CD1c-positive myeloid dendritic cell (primary cell): ENCODE results near the gene SCUBE2.

ENCODE experiments used
- DNase-seq: peaks from one replicate; pipeline ENCODE4 v3.0.0-alpha.2; 2016; ENCODE audit errors: extremely low spot score

SCUBE2 gene

DNA sequence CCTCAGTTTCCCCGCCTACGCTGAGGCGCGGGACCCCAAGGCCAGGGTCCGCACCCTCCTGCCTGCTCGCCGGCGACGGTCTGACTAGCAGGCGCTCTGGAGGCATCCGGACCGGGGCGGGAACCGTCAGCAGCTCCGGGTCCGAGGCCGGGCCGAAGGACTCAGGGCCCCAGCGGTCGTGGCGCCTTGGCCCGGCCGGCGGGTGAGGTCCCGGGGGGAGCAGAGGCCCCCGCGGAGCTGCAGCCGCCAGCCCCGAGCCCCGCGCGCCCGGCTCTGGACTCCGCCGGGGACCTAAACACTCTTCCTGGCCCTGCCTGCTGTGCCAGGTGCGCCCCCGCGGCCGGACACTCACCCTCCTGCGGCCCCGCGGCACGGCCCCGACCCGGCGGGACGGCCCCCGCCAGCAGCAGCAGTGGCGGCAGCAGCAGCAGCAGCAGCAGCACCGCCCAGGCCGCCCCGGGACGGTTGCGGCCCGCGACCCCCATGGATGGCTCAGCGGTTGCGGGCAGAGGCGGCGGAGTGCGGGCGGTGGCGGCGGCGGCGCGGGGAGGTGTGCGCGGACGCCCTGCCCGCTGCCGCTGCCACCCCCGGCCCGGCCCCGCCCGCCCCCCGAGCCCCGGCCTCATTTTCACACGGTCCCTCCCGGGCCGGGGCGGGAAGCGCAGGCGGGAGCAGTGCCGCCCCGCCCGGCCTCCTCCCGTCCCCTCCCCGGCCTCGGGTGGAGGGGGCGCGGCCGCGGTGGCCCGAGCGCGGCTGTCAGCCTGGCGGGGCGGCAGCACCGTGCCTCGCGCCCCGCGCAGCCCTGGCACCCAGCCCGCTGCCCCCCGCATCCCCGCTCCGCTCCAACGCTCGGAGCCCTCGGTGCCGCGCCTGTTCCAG lies at the start of gene SCUBE2:
TSS of gene SCUBE2 (minus strand) at position 556 of the 879 bp plus-strand sequence. CDS start at position 485, 71 bp downstream.
- DNase-seq = peak; percentile 4

DNA sequence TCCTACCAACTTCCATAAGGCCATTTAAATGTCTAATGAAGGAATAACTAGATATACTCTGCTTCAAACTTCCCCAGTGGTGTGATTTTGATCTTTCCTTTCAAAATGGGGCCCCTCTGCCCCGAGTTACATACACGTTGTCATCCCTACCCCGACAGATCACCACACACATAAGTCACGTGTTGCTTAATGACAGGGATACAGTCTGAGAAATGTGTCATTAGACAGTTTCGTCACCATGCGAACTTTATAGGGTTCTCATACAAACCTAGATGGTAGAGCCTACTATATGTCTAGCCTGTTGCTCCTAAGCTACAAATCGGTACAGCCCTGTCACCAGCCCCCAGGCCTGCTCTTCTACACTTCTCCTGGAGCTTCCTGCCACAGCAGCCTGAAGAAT lies 49.8 kb upstream of the SCUBE2 start:
- no peak for DNase-seq

DNA sequence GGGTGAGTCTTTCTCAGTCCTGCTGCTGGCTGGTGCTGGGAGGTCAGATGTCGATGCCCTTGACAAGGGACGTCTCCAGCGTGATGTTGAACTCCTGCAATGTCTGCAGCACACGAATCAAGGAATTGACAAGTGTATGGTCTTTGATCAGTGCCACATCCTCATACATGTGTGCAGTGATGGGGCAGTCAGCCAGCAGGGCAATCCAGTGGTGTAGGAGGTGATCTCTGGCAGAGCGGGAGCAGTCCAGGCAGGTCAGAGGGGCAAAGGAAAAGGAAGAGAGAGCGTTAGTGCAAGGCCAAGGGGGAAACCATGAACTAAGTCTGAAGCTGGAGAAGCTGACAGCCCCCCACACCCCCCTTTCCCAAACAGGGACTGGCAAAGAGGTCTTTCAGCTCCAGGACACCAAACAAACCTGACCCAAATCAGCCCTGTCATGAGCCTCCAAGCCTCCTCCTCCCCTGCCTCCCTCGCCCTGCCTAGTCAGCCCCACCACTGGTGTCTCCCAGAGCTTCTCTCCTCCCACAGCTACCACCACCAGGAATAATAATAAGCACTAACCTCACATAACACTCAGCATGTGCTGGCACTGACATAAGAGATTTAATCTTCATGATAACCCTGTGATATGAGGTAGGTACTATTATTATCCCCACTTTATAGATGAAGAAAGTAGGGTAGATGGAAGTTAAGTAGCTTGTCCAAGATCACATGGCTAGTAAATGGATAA lies 48.4 kb upstream of the SCUBE2 start:
- no peak for DNase-seq

- peak; percentile 8 for DNase-seq
These were observed 47.5 kb upstream of the SCUBE2 start for GRCh38 chr11:9138612-9139579.

DNA sequence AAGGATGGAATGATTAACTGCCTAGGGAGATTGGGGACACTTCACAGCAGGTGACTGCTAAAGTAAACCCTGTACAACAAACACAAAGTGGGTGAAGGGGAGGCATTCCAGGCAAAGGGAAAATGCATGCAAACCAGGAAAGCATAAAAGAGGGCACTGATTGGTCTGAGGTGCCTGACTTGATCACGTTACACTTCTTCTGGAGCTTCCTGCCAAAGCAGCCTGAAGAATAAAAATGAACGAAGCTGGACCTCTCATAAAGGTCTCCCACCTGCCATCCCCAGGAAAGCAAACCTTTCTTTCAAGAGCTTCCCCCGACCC lies 46.7 kb upstream of the SCUBE2 start:
- DNase-seq = no peak

DNA sequence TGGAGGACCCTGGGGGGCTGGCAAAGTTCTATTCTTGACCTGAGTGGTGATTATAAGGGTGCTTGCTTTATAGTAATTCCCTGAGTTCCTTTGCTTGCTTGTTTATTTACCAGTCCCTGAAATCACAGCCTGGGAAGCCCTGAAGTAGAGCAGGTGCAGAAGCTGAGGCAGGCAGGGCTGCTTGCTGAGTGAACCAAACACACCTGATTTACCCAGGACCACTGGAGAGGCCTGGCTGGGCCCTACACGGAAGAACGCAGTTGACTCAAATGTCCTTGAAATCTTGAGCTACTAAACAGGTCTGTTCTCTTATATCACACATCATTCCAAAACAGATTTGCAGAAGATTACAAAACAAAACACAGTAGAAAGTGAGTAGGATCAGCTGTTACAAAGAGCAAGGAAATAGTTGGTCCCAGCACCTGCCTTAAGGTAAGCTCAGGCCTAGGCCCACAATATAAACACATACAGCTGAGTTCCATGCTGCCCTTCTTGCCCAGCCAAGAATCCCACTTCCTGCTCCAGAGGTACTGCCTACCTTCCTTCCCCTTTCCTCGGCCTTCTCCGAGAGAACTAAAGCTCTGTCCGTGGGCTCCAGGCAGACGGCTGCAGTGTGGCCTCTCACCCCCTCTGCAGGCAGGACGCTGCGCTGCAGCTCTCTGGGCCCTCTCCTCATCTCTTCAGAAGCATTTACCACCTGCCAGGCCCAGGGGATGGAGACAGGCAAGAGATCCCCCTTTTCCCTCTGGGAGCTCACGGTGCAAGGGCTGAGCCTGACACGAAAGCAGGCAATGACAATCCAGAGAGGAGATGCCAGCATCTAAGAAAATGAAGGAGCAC lies 46.1 kb upstream of the SCUBE2 start:
- peak; percentile 83 for DNase-seq

DNA sequence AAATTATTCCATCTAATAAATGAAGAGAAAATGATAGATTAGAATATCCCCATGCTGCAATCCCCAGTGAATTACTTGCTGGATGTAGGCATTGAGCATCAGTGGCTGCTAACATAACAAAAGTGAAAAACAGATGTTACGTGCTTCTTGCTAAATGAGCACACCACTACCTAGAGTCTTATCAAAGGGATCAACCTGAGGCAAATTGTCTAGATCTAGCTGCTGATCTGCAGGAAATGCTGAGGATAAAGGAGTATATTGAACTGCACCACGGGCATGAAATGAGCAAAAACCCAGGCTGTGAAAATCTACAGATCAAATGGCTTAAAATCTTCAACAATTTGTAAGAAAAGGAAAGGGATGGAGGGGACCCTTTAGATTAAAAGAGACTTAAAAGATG lies 45.3 kb upstream of the SCUBE2 start:
- DNase-seq = no peak

GRCh38 chr11:9133956-9134355 lies 42.6 kb upstream of the SCUBE2 start:
- DNase-seq = no peak

- no peak for DNase-seq
These were observed 40.9 kb upstream of the SCUBE2 start for GRCh38 chr11:9132203-9132878.

GRCh38 chr11:9130297-9130696 lies 38.9 kb upstream of the SCUBE2 start:
- DNase-seq = peak; percentile 59

GRCh38 chr11:9126636-9127035 lies 35.2 kb upstream of the SCUBE2 start:
- peak; percentile 38 for DNase-seq

DNA sequence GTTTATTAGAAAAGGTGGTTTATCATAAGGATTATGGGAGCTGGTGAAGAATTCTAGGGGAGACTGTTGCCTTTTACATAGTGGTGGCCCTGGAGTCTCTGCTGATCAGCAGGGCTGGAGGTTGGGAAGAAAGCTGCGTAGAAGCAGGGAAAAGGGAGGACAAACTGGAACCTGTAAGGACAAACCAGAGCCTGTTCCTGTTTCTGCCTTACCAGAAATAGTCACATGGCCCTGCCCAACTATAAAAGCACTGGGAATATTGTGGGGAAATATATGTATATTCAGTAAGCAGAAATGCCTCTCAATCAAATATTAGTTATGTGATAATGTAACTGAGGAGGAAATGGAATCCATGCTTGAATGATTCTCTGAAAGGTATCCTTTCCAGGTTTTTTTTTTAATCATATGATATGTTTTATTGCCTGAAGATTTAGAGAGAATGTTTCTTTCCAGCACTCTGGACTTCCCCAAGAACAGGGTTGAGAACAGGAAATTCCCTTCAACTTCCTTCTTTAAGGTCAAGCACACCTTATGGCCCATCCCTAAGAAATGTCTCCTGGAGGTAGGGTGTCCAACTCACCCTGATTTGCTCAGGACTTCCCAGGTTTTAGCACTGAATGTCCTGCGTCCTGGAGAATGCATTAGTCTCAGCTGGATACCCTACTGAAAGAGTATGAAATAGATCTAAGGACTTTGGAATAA lies 33.9 kb upstream of the SCUBE2 start:
- no peak for DNase-seq

- no peak for DNase-seq
These were observed 32.4 kb upstream of the SCUBE2 start for GRCh38 chr11:9123595-9124304.

- no peak for DNase-seq
These were observed 30.0 kb upstream of the SCUBE2 start for GRCh38 chr11:9121469-9121796.

DNA sequence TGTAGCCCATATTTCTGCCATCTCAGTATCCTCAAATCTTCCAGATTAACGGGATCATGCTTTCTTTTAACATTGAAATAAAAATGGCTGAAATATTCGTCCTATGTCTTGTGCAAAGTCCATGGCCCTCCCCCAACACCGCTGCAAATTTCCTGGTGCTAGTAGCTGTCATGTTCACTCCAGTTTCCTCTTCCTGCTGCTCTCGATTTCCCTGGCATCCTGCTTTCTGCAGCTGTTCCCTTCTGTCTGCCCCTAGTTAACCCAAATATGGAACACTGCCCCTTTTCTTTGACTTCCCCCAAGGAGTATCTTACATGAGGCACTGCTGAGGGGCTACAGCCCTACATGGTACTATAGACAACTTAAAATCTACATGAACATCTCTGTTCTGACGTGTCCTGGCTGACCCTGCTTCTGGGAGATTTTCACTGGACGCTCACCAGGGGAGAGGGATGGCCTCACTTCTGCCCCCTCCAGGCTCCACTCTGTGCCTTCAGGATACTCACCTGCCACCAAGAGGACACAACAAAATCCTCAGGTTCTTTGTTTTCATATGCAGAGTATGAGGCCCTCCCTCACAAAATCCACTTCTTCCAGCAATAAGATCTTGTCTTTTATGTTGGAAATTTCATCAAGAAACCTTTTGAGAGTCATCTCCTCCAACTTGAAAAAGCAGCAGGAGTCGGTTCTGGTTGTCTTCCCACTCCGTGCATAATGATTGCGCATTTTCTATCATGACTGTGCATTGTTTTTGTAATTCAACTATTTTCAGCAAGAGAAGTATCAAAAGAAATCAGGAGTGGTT lies 29.5 kb upstream of the SCUBE2 start:
- DNase-seq = no peak

DNA sequence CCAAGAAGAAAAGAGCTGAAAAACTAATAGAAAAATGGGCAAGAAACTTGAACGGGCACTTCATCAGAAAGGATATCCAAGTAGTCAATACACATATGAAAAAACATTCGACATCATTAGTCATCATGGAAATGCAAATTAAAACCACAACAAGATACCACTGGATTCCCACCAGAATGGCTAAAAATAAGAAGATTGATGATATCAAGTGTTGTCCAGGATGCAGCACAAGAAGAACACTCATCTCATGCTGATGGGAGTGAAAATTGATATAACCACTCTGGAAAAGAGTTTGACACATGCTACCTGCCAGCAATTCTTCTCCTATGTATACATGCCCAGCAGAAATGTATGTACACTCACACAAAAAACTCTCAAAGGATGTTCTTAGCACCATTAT lies 26.9 kb upstream of the SCUBE2 start:
- DNase-seq = no peak

GRCh38 chr11:9112075-9112474 lies 20.7 kb upstream of the SCUBE2 start:
- DNase-seq = no peak
